HCT116 (cell line): ENCODE data around the gene RPL7L1. TPM values are rescaled to one million over a fixed set of nuclear protein-coding genes. Genes with fewer than 3 reads are reported as not detected.

Experiments
- ATAC-seq: fragments of 200-7000 bp; cut with Tn5 transposase; 2 replicates; pipeline ENCODE4 v1.9.1; 2020; ENCODE audit warnings: mild to moderate bottlenecking, moderate library complexity
- BruUV-seq: library from RNA; stranded (reverse); fragments of 400-500 nt; replicated peaks from 2 replicates; lab custom pipeline; 2021; lab: Mats Ljungman, UMichigan
- CTCF ChIA-PET: fragments of 300-600 bp; sonication (Branson Sonifier 250); formaldehyde crosslinking; loops from one replicate; lab custom pipeline; 2021; ENCODE audit warnings: antibody characterized with exemption; lab: Charles Lee
- POLR2A ChIA-PET: fragments of 300-600, 350-600 bp; sonication (Branson Sonifier 250); formaldehyde crosslinking; loops from one replicate; lab custom pipeline; 2021; ENCODE audit warnings: antibody characterized with exemption; lab: Charles Lee
- RAD21 ChIA-PET, 2 experiments: fragments of 300-600 bp; sonication (Branson Sonifier 250); formaldehyde crosslinking; loops; one replicate each; lab custom pipeline; 2023; ENCODE audit warnings: low total read pairs in 2 of 2; ENCODE audit not compliant: uncharacterized antibody in 2 of 2, unreplicated experiment in 2 of 2, low non-redundant PET in 1 of 2; lab: Charles Lee
- DNase-seq: peaks from one replicate; pipeline ENCODE4 v3.0.0-alpha.2; 2010; ENCODE audit warnings: low read depth, low spot score
- H2AFZ ChIP-seq: fragments of 200-600 bp; shearing (Covaris generic), sonication (generic); 2 replicates; pipeline ENCODE4 v1.6.1; 2017; ENCODE audit warnings: low read depth, mixed run types, mixed read lengths, antibody characterized with exemption, low read length; ENCODE audit not compliant: poor library complexity, severe bottlenecking
- H3K27ac ChIP-seq: 2 replicates; pipeline ENCODE4 v1.5.1; 2012; ENCODE audit warnings: low read depth, low read length
- H3K27me3 ChIP-seq: fragments of 200-600 bp; sonication (generic); 2 replicates; pipeline ENCODE4 v1.6.1; 2016; ENCODE audit warnings: mixed run types, low read length, mixed read lengths; ENCODE audit not compliant: insufficient read depth
- H3K36me3 ChIP-seq, 2 experiments: fragments of 200-500 bp in 1 of 2; fragments of 200-600 bp in 1 of 2; sonication (Bioruptor generic) in 1 of 2; sonication (generic) in 1 of 2; 2 replicates each; pipeline versions ENCODE4 v1.5.1 to v1.6.1; 2014 to 2016; ENCODE audit warnings: low read length in 2 of 2, inconsistent platforms in 1 of 2, mixed read lengths in 1 of 2, mixed run types in 1 of 2; ENCODE audit not compliant: insufficient read depth in 2 of 2, control insufficient read depth in 1 of 2
- H3K4me1 ChIP-seq, 2 experiments: fragments of 200-600 bp in 1 of 2; sonication (generic) in 1 of 2; 2 replicates each; pipeline versions ENCODE4 v1.5.1 to v1.6.1; 2012 to 2017; ENCODE audit warnings: low read length in 2 of 2, inconsistent platforms in 1 of 2, mild to moderate bottlenecking in 1 of 2, mixed read lengths in 1 of 2, mixed run types in 1 of 2, moderate library complexity in 1 of 2; ENCODE audit not compliant: insufficient read depth in 2 of 2, control insufficient read depth in 1 of 2
- H3K4me2 ChIP-seq: fragments of 200-600 bp; sonication (generic); 2 replicates; pipeline ENCODE4 v1.6.1; 2017; ENCODE audit warnings: mixed run types, low read length, mixed read lengths
- H3K4me3 ChIP-seq, 2 experiments: fragments of 200-600 bp in 1 of 2; sonication (generic) in 1 of 2; replicated peaks in 1 of 2; 2 replicates each; pipeline ENCODE4 v1.5.1; 2011 to 2016; ENCODE audit warnings: low read length in 2 of 2, control low read depth in 1 of 2, low read depth in 1 of 2, mild to moderate bottlenecking in 1 of 2, mixed read lengths in 1 of 2, mixed run types in 1 of 2
- H3K79me2 ChIP-seq: fragments of 200-600 bp; sonication (generic); 2 replicates; pipeline ENCODE4 v1.6.1; 2017; ENCODE audit warnings: mild to moderate bottlenecking, mixed run types, low read length, moderate library complexity, mixed read lengths; ENCODE audit not compliant: insufficient read depth
- H3K9ac ChIP-seq: fragments of 200-600 bp; sonication (generic); 2 replicates; pipeline ENCODE4 v1.6.1; 2016; ENCODE audit warnings: low read length, mixed read lengths
- H3K9me2 ChIP-seq: fragments of 200-600 bp; sonication (generic), shearing (Covaris generic); 2 replicates; pipeline ENCODE4 v1.6.1; 2017; ENCODE audit warnings: mixed run types, mild to moderate bottlenecking, moderate library complexity; ENCODE audit not compliant: insufficient read depth
- H3K9me3 ChIP-seq, 2 experiments: fragments of 200-500 bp in 1 of 2; fragments of 200-600 bp in 1 of 2; sonication (Bioruptor generic) in 1 of 2; sonication (generic) in 1 of 2; 2 replicates each; pipeline ENCODE4 v1.6.1; 2014 to 2017; ENCODE audit warnings: low read length in 2 of 2, mixed read lengths in 2 of 2, inconsistent platforms in 1 of 2, low read depth in 1 of 2, mild to moderate bottlenecking in 1 of 2, mixed run types in 1 of 2, moderate library complexity in 1 of 2; ENCODE audit not compliant: control insufficient read depth in 1 of 2, insufficient read depth in 1 of 2
- H4K20me1 ChIP-seq: fragments of 200-600 bp; sonication (generic), shearing (Covaris generic); 2 replicates; pipeline ENCODE4 v1.6.1; 2017; ENCODE audit warnings: mixed run types, mild to moderate bottlenecking, moderate library complexity; ENCODE audit not compliant: insufficient read depth
- ATF3 ChIP-seq: IDR thresholded peaks from 2 replicates; pipeline ENCODE4 v1.6.1; 2012
- CBX3 ChIP-seq: IDR thresholded peaks from 2 replicates; pipeline ENCODE4 v1.6.1; 2012; ENCODE audit warnings: low read depth
- CEBPB ChIP-seq: IDR thresholded peaks from 2 replicates; pipeline ENCODE4 v1.6.1; 2012; ENCODE audit warnings: low read depth
- CTCF ChIP-seq, 3 experiments: fragments of 200-600 bp in 1 of 3; sonication (generic) in 1 of 3; IDR thresholded peaks in 2 of 3; conservative IDR thresholded peaks in 1 of 3; 2 replicates each; pipeline ENCODE4 v1.5.1; 2012 to 2017; ENCODE audit warnings: low read depth in 2 of 3, low read length in 2 of 3, antibody characterized with exemption in 1 of 3, borderline replicate concordance in 1 of 3, control low read depth in 1 of 3, mild to moderate bottlenecking in 1 of 3, mixed read lengths in 1 of 3, mixed run types in 1 of 3, moderate library complexity in 1 of 3; ENCODE audit not compliant: insufficient read depth in 1 of 3
- EGR1 ChIP-seq: IDR thresholded peaks from 2 replicates; pipeline ENCODE4 v1.6.1; 2012; ENCODE audit warnings: low read depth
- ELF1 ChIP-seq: IDR thresholded peaks from 2 replicates; pipeline ENCODE4 v1.6.1; 2012; ENCODE audit warnings: low read depth, borderline replicate concordance
- EZH2 ChIP-seq: fragments of 200-600 bp; sonication (generic); IDR thresholded peaks from 2 replicates; pipeline ENCODE4 v1.6.1; 2017; ENCODE audit warnings: antibody characterized with exemption, mixed run types
- JUND ChIP-seq: IDR thresholded peaks from 2 replicates; pipeline ENCODE4 v1.6.1; 2012
- MAX ChIP-seq: IDR thresholded peaks from 2 replicates; pipeline ENCODE4 v1.6.1; 2012
- POLR2AphosphoS5 ChIP-seq: IDR thresholded peaks from 2 replicates; pipeline ENCODE4 v1.6.1; 2011; ENCODE audit warnings: mild to moderate bottlenecking, low read depth, low read length, moderate library complexity
- REST ChIP-seq: IDR thresholded peaks from 2 replicates; pipeline ENCODE4 v1.6.1; 2012; ENCODE audit warnings: low read depth
- SIN3A ChIP-seq: IDR thresholded peaks from 2 replicates; pipeline ENCODE4 v1.6.1; 2012; ENCODE audit warnings: low read depth
- SRF ChIP-seq: IDR thresholded peaks from 2 replicates; pipeline ENCODE4 v1.6.1; 2012; ENCODE audit warnings: low read depth
- TCF7L2 ChIP-seq: IDR thresholded peaks from 2 replicates; pipeline ENCODE4 v1.7.0; 2011; ENCODE audit warnings: borderline replicate concordance, inconsistent platforms; ENCODE audit not compliant: insufficient read depth, insufficient read length; ENCODE audit errors: extremely low read depth
- YY1 ChIP-seq: IDR thresholded peaks from 2 replicates; pipeline ENCODE4 v1.6.1; 2011; ENCODE audit warnings: low read length, low read depth, moderate library complexity, mild to moderate bottlenecking; ENCODE audit not compliant: insufficient replicate concordance; ENCODE audit errors: extremely low read depth
- ZBTB33 ChIP-seq: IDR thresholded peaks from 2 replicates; pipeline ENCODE4 v1.6.1; 2011; ENCODE audit warnings: mild to moderate bottlenecking, low read length, moderate library complexity; ENCODE audit not compliant: insufficient replicate concordance; ENCODE audit errors: extremely low read depth
- intact Hi-C: fragments of 100-400 bp; cut with micrococcal nuclease; formaldehyde crosslinking; loops from 2 replicates; pipeline ENCODE4 v1.10.0; 2022
- total RNA-seq: library from RNA; stranded (reverse); gene quantifications from one replicate; pipeline ENCODE4 v1.2.1, GENCODE V29; 2021; ENCODE audit not compliant: unreplicated experiment

RPL7L1 gene
- total RNA-seq, 1 experiment from 2014 or later: 125 TPM

GRCh38 chr6:42845327-42845694, 34.1 kb upstream of the RPL7L1 start:
- Histone ChIP-seq H3K79me2 (0 out of 2 replicates have a peak, but pooled peaks cover 2% of the 10 kb centered on the region), H2AFZ (no peak overlapping the region), H3K36me3 (no peaks in the 10 kb centered on the region), H3K9ac (no peak overlapping the region), H3K27ac (no peak overlapping the region), H3K27me3 (no peaks in the 10 kb centered on the region), H4K20me1 (no peaks in the 10 kb centered on the region), H3K4me1 (no peaks in the 10 kb centered on the region), H3K9me3 (no peaks in the 10 kb centered on the region), H3K4me3 (no peak overlapping the region), H3K9me2 (no peaks in the 10 kb centered on the region), H3K4me2 (no peak overlapping the region)
- ChIA-PET CTCF (no interaction called here), RAD21 (no interaction called here), POLR2A (no interaction called here)
- intact Hi-C loops: no loop called here
- no TSS peak for BruUV-seq
- DNase-seq (no peak), ATAC-seq (no peak)
- no peak for TF ChIP-seq CEBPB
- TF ChIP-seq ZBTB33: no peak
- TF ChIP-seq JUND: no peak
- TF ChIP-seq EGR1: no peak
- TF ChIP-seq SIN3A: no peak
- no peak for TF ChIP-seq SRF
- no peak for TF ChIP-seq CBX3
- TF ChIP-seq YY1: no peak
- TF ChIP-seq EZH2: no peak
- TF ChIP-seq ATF3: no peak
- no peak for TF ChIP-seq ELF1
- no peak for TF ChIP-seq POLR2AphosphoS5
- no peak for TF ChIP-seq TCF7L2
- TF ChIP-seq CTCF (IDR thresholded peaks at IDR 0.05 in 2 of 3, conservative IDR thresholded peaks at IDR 0.05 in 1 of 3; ENCODE audit: borderline replicate concordance in 1 of 3, insufficient read depth in 1 of 3, low read depth in 2 of 3, low read length in 2 of 3): no peak
- no peak for TF ChIP-seq MAX
- no peak for TF ChIP-seq REST
